ENCODE measurements around the gene C1R.

C1R gene

DNA sequence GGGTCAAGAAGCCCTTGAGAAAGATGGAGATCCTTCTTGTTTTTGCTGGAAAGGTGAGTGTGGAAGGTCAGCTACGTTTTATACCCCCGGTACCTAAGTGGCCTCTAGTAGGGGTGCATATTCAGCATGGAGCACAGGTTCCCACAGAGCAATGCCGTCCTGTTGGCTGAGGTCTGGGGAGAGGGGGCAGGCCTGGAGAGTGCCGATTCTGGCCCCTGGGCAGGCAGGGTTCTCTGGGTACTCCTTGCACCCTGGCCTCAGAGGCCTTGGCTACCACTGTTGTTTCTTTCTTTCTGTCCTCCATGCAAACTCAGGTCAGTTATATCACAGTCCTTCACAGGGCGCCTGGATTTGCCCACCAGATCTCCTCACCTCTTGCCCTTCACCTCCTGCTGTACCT is 27.9 kb upstream of the C1R start:
- 98% methylated on average over 5 of the region's 5 CpGs for WGBS (ENCODE audit: insufficient coverage)
- Histone ChIP-seq H3K36me3 (ENCODE audit: control insufficient read depth in 4 of 4, insufficient read depth in 4 of 4, low read length in 3 of 4) (peaks cover 2 to 50% (median 29%) of the 10 kb centered on the region in 4 experiments), H3K27ac (ENCODE audit: insufficient read depth in 1 of 2, low read depth in 1 of 2, low read length in 2 of 2, poor library complexity in 1 of 2, severe bottlenecking in 2 of 2) (no peak overlapping the region), H3K4me1 (ENCODE audit: control extremely low read depth in 1 of 4, control insufficient read depth in 4 of 4, insufficient read depth in 4 of 4, low read length in 3 of 4) (peaks cover 0 to 20% (median 10%) of the 10 kb centered on the region in 4 experiments), H3K4me3 (ENCODE audit: control insufficient read depth in 1 of 7, extremely low read depth in 1 of 7, insufficient read depth in 4 of 7, low read depth in 2 of 7, low read length in 6 of 7) (no peak overlapping the region), H3K27me3 (replicated peaks in 2 of 5; ENCODE audit: control insufficient read depth in 4 of 5, insufficient read depth in 5 of 5, low read length in 4 of 5) (no peaks in the 10 kb centered on the region), H3K9me3 (ENCODE audit: control extremely low read depth in 1 of 5, control insufficient read depth in 4 of 5, insufficient read depth in 2 of 5, low read depth in 1 of 5, low read length in 4 of 5) (no peaks in the 10 kb centered on the region)
- ChIA-PET CTCF (interaction anchor here (1.7 to 6.1 kb wide), 2 partner anchors 8 to 11 kb away, joined by 4 to 27 read pairs; partner anchors contain the start of gene C1RL), POLR2A (no interaction called here)
- no peak for DNase-seq

- Histone ChIP-seq H3K4me1 (ENCODE audit: control extremely low read depth in 1 of 4, control insufficient read depth in 4 of 4, insufficient read depth in 4 of 4, low read length in 3 of 4) (peaks cover 0 to 14% (median 6%) of the 10 kb centered on the region in 4 experiments), H3K4me3 (ENCODE audit: control insufficient read depth in 1 of 7, extremely low read depth in 1 of 7, insufficient read depth in 4 of 7, low read depth in 2 of 7, low read length in 6 of 7) (no peak overlapping the region), H3K27ac (ENCODE audit: insufficient read depth in 1 of 2, low read depth in 1 of 2, low read length in 2 of 2, poor library complexity in 1 of 2, severe bottlenecking in 2 of 2) (no peak overlapping the region), H3K9me3 (ENCODE audit: control extremely low read depth in 1 of 5, control insufficient read depth in 4 of 5, insufficient read depth in 2 of 5, low read depth in 1 of 5, low read length in 4 of 5) (no peaks in the 10 kb centered on the region), H3K36me3 (ENCODE audit: control insufficient read depth in 4 of 4, insufficient read depth in 4 of 4, low read length in 3 of 4) (peaks cover 2 to 63% (median 33%) of the 10 kb centered on the region in 4 experiments), H3K27me3 (replicated peaks in 2 of 5; ENCODE audit: control insufficient read depth in 4 of 5, insufficient read depth in 5 of 5, low read length in 4 of 5) (no peaks in the 10 kb centered on the region)
- ChIA-PET CTCF (interaction anchor here (1.1 to 1.8 kb wide), 2 partner anchors 9 to 22 kb away, joined by 3 to 6 read pairs; no protein-coding TSS in a partner anchor), POLR2A (no interaction called here)
- no CpG with 5 or more reads among the region's 3 CpGs for WGBS (ENCODE audit: insufficient coverage)
- DNase-seq = no peak
Measured at GRCh38 chr12:7118881-7119280, 26.6 kb upstream of the C1R start.

- Histone ChIP-seq H3K36me3 (ENCODE audit: control insufficient read depth in 4 of 4, insufficient read depth in 4 of 4, low read length in 3 of 4) (peaks cover 2 to 65% (median 34%) of the 10 kb centered on the region in 4 experiments), H3K4me1 (ENCODE audit: control extremely low read depth in 1 of 4, control insufficient read depth in 4 of 4, insufficient read depth in 4 of 4, low read length in 3 of 4) (peaks cover 0 to 2% (median under 1%) of the 10 kb centered on the region in 4 experiments), H3K27me3 (replicated peaks in 2 of 5; ENCODE audit: control insufficient read depth in 4 of 5, insufficient read depth in 5 of 5, low read length in 4 of 5) (no peaks in the 10 kb centered on the region), H3K9me3 (ENCODE audit: control extremely low read depth in 1 of 5, control insufficient read depth in 4 of 5, insufficient read depth in 2 of 5, low read depth in 1 of 5, low read length in 4 of 5) (no peaks in the 10 kb centered on the region), H3K27ac (ENCODE audit: insufficient read depth in 1 of 2, low read depth in 1 of 2, low read length in 2 of 2, poor library complexity in 1 of 2, severe bottlenecking in 2 of 2) (no peak overlapping the region), H3K4me3 (ENCODE audit: control insufficient read depth in 1 of 7, extremely low read depth in 1 of 7, insufficient read depth in 4 of 7, low read depth in 2 of 7, low read length in 6 of 7) (no peak overlapping the region)
- CTCF ChIA-PET = interaction anchor here (1.8 kb wide), 1 partner anchor 23 kb away, joined by 6 read pairs; no protein-coding TSS in a partner anchor
- DNase-seq = no peak
- POLR2A ChIA-PET = no interaction called here
- 100% methylated on average over 3 of the region's 3 CpGs for WGBS (ENCODE audit: insufficient coverage)
Measured at GRCh38 chr12:7117670-7118069, 25.4 kb upstream of the C1R start.

GRCh38 chr12:7116916-7117315 is 24.7 kb upstream of the C1R start:
- Histone ChIP-seq H3K27ac (ENCODE audit: insufficient read depth in 1 of 2, low read depth in 1 of 2, low read length in 2 of 2, poor library complexity in 1 of 2, severe bottlenecking in 2 of 2) (no peak overlapping the region), H3K4me3 (ENCODE audit: control insufficient read depth in 1 of 7, extremely low read depth in 1 of 7, insufficient read depth in 4 of 7, low read depth in 2 of 7, low read length in 6 of 7) (no peak overlapping the region), H3K4me1 (ENCODE audit: control extremely low read depth in 1 of 4, control insufficient read depth in 4 of 4, insufficient read depth in 4 of 4, low read length in 3 of 4) (no peaks in the 10 kb centered on the region), H3K27me3 (replicated peaks in 2 of 5; ENCODE audit: control insufficient read depth in 4 of 5, insufficient read depth in 5 of 5, low read length in 4 of 5) (no peaks in the 10 kb centered on the region), H3K36me3 (ENCODE audit: control insufficient read depth in 4 of 4, insufficient read depth in 4 of 4, low read length in 3 of 4) (peaks cover 2 to 67% (median 34%) of the 10 kb centered on the region in 4 experiments), H3K9me3 (ENCODE audit: control extremely low read depth in 1 of 5, control insufficient read depth in 4 of 5, insufficient read depth in 2 of 5, low read depth in 1 of 5, low read length in 4 of 5) (no peaks in the 10 kb centered on the region)
- DNase-seq = no peak
- ChIA-PET POLR2A (no interaction called here), CTCF (interaction anchor here (0.9 kb wide), 1 partner anchor 58 kb away, joined by 3 read pairs; no protein-coding TSS in a partner anchor)
- WGBS (ENCODE audit: insufficient coverage) = 100% methylated on average over 7 of the region's 9 CpGs

DNA sequence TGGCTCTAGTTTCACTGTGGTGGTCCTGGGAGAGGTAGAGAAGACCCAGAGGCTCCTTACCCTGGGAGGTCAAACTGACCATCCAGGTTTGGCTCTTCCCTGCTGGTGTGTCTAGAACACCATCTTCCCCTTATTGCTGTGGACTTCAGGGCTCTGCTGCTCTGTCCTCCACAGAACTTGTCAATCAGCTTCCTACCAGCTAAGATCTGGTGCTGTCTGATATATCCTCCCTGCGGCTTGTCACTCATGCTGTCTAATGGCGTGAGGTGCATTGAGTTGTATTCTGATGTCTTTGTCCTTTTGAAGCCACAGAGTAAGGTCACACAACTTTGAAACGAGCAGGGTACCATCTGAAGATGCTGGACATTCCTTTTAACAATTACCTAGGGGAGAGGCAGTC is 24.0 kb upstream of the C1R start:
- Histone ChIP-seq H3K36me3 (ENCODE audit: control insufficient read depth in 4 of 4, insufficient read depth in 4 of 4, low read length in 3 of 4) (peaks cover 2 to 65% (median 35%) of the 10 kb centered on the region in 4 experiments), H3K27ac (ENCODE audit: insufficient read depth in 1 of 2, low read depth in 1 of 2, low read length in 2 of 2, poor library complexity in 1 of 2, severe bottlenecking in 2 of 2) (no peak overlapping the region), H3K4me3 (ENCODE audit: control insufficient read depth in 1 of 7, extremely low read depth in 1 of 7, insufficient read depth in 4 of 7, low read depth in 2 of 7, low read length in 6 of 7) (no peak overlapping the region), H3K27me3 (replicated peaks in 2 of 5; ENCODE audit: control insufficient read depth in 4 of 5, insufficient read depth in 5 of 5, low read length in 4 of 5) (no peaks in the 10 kb centered on the region), H3K9me3 (ENCODE audit: control extremely low read depth in 1 of 5, control insufficient read depth in 4 of 5, insufficient read depth in 2 of 5, low read depth in 1 of 5, low read length in 4 of 5) (no peaks in the 10 kb centered on the region), H3K4me1 (ENCODE audit: control extremely low read depth in 1 of 4, control insufficient read depth in 4 of 4, insufficient read depth in 4 of 4, low read length in 3 of 4) (no peaks in the 10 kb centered on the region)
- WGBS (ENCODE audit: insufficient coverage) = 93% methylated on average over 2 of the region's 3 CpGs
- no peak for DNase-seq
- ChIA-PET POLR2A (no interaction called here), CTCF (interaction anchor here (0.6 to 0.9 kb wide), 3 partner anchors 9 to 262 kb away, joined by 3 to 5 read pairs (median 3); no protein-coding TSS in a partner anchor)

DNA sequence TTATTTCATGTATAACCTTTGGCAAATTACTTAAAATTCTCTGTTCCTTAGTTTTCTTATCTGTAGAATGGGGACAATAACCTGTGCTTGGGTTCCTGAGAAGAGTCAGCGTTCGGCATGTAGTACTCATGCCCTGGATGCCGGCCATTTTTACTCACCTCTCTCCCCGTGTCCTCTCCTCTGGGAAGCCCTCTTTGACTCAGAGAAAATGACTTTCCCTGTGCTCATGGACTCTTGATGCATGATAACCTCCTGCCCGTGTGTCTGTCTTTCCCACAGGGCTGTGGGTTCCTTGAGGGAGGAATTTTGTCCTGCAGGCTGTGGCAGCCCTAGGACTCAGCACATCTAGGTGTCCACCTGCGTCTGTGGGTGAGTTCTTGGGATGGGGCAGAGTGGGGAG is 22.6 kb upstream of the C1R start:
- WGBS (ENCODE audit: insufficient coverage) = 96% methylated on average over 5 of the region's 6 CpGs
- Histone ChIP-seq H3K36me3 (ENCODE audit: control insufficient read depth in 4 of 4, insufficient read depth in 4 of 4, low read length in 3 of 4) (peaks cover 2 to 63% (median 33%) of the 10 kb centered on the region in 4 experiments), H3K27ac (ENCODE audit: insufficient read depth in 1 of 2, low read depth in 1 of 2, low read length in 2 of 2, poor library complexity in 1 of 2, severe bottlenecking in 2 of 2) (no peak overlapping the region), H3K4me3 (ENCODE audit: control insufficient read depth in 1 of 7, extremely low read depth in 1 of 7, insufficient read depth in 4 of 7, low read depth in 2 of 7, low read length in 6 of 7) (no peak overlapping the region), H3K27me3 (replicated peaks in 2 of 5; ENCODE audit: control insufficient read depth in 4 of 5, insufficient read depth in 5 of 5, low read length in 4 of 5) (no peaks in the 10 kb centered on the region), H3K4me1 (ENCODE audit: control extremely low read depth in 1 of 4, control insufficient read depth in 4 of 4, insufficient read depth in 4 of 4, low read length in 3 of 4) (peaks cover 0 to 9% (median 2%) of the 10 kb centered on the region in 4 experiments), H3K9me3 (ENCODE audit: control extremely low read depth in 1 of 5, control insufficient read depth in 4 of 5, insufficient read depth in 2 of 5, low read depth in 1 of 5, low read length in 4 of 5) (no peaks in the 10 kb centered on the region)
- ChIA-PET CTCF (interaction anchor here (4.6 kb wide), 1 partner anchor 169 kb away, joined by 30 read pairs; the partner anchor contains the start of genes C12orf57 and RNU7-1), POLR2A (no interaction called here)
- DNase-seq = no peak

DNA sequence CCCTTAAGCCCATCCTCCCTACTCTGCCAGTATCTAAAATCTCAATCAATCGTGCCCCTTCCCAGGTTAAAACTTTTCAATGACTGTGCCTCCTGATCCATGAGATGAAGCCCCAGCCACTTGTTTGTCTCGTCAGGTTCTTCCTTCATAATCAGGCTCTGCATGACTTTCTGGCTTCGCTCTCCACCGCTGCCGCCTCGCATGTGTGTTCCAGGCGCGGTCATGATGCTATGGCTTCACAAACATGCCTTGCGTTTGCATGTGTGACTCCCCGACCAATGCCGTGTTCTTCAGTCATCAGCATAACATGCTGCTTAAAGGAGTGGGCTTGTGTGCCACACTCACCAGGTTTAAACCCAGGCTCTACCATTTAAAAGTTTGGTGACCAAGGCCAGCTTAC is 21.8 kb upstream of the C1R start:
- DNase-seq = no peak
- Histone ChIP-seq H3K27me3 (replicated peaks in 2 of 5; ENCODE audit: control insufficient read depth in 4 of 5, insufficient read depth in 5 of 5, low read length in 4 of 5) (no peaks in the 10 kb centered on the region), H3K4me3 (ENCODE audit: control insufficient read depth in 1 of 7, extremely low read depth in 1 of 7, insufficient read depth in 4 of 7, low read depth in 2 of 7, low read length in 6 of 7) (no peak overlapping the region), H3K36me3 (ENCODE audit: control insufficient read depth in 4 of 4, insufficient read depth in 4 of 4, low read length in 3 of 4) (peaks cover 2 to 60% (median 33%) of the 10 kb centered on the region in 4 experiments), H3K27ac (ENCODE audit: insufficient read depth in 1 of 2, low read depth in 1 of 2, low read length in 2 of 2, poor library complexity in 1 of 2, severe bottlenecking in 2 of 2) (no peak overlapping the region), H3K9me3 (ENCODE audit: control extremely low read depth in 1 of 5, control insufficient read depth in 4 of 5, insufficient read depth in 2 of 5, low read depth in 1 of 5, low read length in 4 of 5) (no peaks in the 10 kb centered on the region), H3K4me1 (ENCODE audit: control extremely low read depth in 1 of 4, control insufficient read depth in 4 of 4, insufficient read depth in 4 of 4, low read length in 3 of 4) (peaks cover 0 to 15% (median 9%) of the 10 kb centered on the region in 4 experiments)
- WGBS (ENCODE audit: insufficient coverage) = 95% methylated on average over 11 of the region's 11 CpGs
- POLR2A ChIA-PET = interaction anchor here (0.6 kb wide), 1 partner anchor 29 kb away, joined by 3 read pairs; no protein-coding TSS in a partner anchor
- CTCF ChIA-PET = interaction anchor here (0.9 to 7.5 kb wide), 13 partner anchors 9 to 245 kb away, joined by 3 to 55 read pairs (median 6); partner anchors contain the start of genes C12orf57, LPCAT3 and RNU7-1
